Spleen (tissue), 11 donors: ENCODE measurements around the gene OR2V2. TPM values are rescaled to one million over a fixed set of nuclear protein-coding genes. Genes with fewer than 3 reads are reported as not detected.

Experiments used
- DNase-seq: peaks from one replicate; pipeline ENCODE4 v3.0.0-alpha.2; 2020
- H3K27ac ChIP-seq, 8 donors: fragments of 200-600 bp; sonication (generic) in 7 of 8; 1 replicate in 4 of 8; 2 replicates in 4 of 8; pipeline versions ENCODE4 v1.5.0 to v1.8.0; 2016 to 2021; ENCODE audit warnings: inconsistent platforms in 4 of 8, mild to moderate bottlenecking in 4 of 8, moderate library complexity in 1 of 8
- H3K27me3 ChIP-seq, 7 donors: fragments of 200-600 bp; sonication (generic) in 6 of 7; replicated peaks in 1 of 7; 1 replicate in 4 of 7; 2 replicates in 3 of 7; pipeline versions ENCODE4 v1.5.0 to v1.8.0; 2016 to 2021; ENCODE audit warnings: inconsistent platforms in 3 of 7, mild to moderate bottlenecking in 1 of 7
- H3K36me3 ChIP-seq, 6 donors: fragments of 200-600 bp; sonication (generic) in 5 of 6; 1 replicate in 4 of 6; 2 replicates in 2 of 6; pipeline versions ENCODE4 v1.5.0 to v1.8.0; 2016 to 2021; ENCODE audit warnings: inconsistent platforms in 2 of 6
- H3K4me1 ChIP-seq, 6 donors: fragments of 200-600 bp; sonication (generic) in 5 of 6; 1 replicate in 3 of 6; 2 replicates in 3 of 6; pipeline versions ENCODE4 v1.5.0 to v1.8.0; 2016 to 2021; ENCODE audit warnings: inconsistent platforms in 3 of 6
- H3K4me3 ChIP-seq, 8 donors: fragments of 200-600 bp; sonication (generic) in 7 of 8; 1 replicate in 4 of 8; 2 replicates in 4 of 8; pipeline versions ENCODE4 v1.5.0 to v1.8.0; 2016 to 2021; ENCODE audit warnings: inconsistent platforms in 4 of 8, mild to moderate bottlenecking in 4 of 8, moderate library complexity in 2 of 8
- H3K9me3 ChIP-seq, 8 donors: fragments of 200-600 bp; sonication (generic) in 7 of 8; 1 replicate in 4 of 8; 2 replicates in 4 of 8; pipeline versions ENCODE4 v1.5.0 to v1.8.0; 2016 to 2021; ENCODE audit warnings: inconsistent platforms in 4 of 8
- CTCF ChIP-seq, 11 experiments: fragments of 200-600 bp in 7 of 11; fragments of 450-650 bp in 4 of 11; sonication (generic) in 4 of 11; IDR thresholded peaks in 8 of 11; conservative IDR thresholded peaks in 3 of 11; 1 replicate in 7 of 11; 2 replicates in 4 of 11; pipeline versions ENCODE4 v1.4.0 to v1.8.0; 2016 to 2021; ENCODE audit warnings: antibody characterized with exemption in 11 of 11, inconsistent platforms in 4 of 11, mild to moderate bottlenecking in 1 of 11
- POLR2A ChIP-seq, 3 donors: fragments of 450-650 bp; IDR thresholded peaks; one replicate each; pipeline ENCODE4 v1.5.1; 2017; ENCODE audit warnings: antibody characterized with exemption in 3 of 3, mild to moderate bottlenecking in 1 of 3
- POLR2AphosphoS5 ChIP-seq, 3 donors: sonication (generic); formaldehyde crosslinking; IDR thresholded peaks; one replicate each; pipeline ENCODE4 v1.5.1; 2017; ENCODE audit warnings: antibody characterized with exemption in 3 of 3
- WGBS, 5 donors: extraction: QIAGEN DNeasy Blood & Tissue Kit in 3 of 5; methylation state at CpG; one replicate each; pipeline versions ENCODE4 v1.1.5 to v1.1.7; 2013 to 2018; 5-methylcytosine and 5-hydroxymethylcytosine counted together
- intact Hi-C: fragments of 100-400 bp; cut with DNase I; formaldehyde crosslinking; loops from one replicate; pipeline ENCODE4 v1.15.0; 2023; ENCODE audit warnings: low total_unique reads
- polyA plus RNA-seq, 3 donors: library from polyadenylated mRNA; stranded (reverse); fragments of 200-250 nt; gene quantifications; one replicate each; pipeline ENCODE4 v1.2.1, GENCODE V29; 2013
- total RNA-seq, 7 donors: library from RNA; depleted of rRNA in 3 of 7; stranded (reverse); fragments of >200 nt in 3 of 7; fragmentation: NEBNext Ultra II Directional in 4 of 7; extraction: Animal tissue kit (Norgen Biotek cat#: 25700) in 4 of 7; gene quantifications; one replicate each; pipeline versions ENCODE4 v1.1.0 to v1.2.1, GENCODE V29; 2016 to 2021
- donor health status: healthy with polysubstance abuse.
- donor health status: DM: no; HTN: no; CAD: no; lungs with moderate emphysema.
- donor health status: DM: no; HTN: no; CAD: no.
- donor health status: Bipolar disorder and iron deficiency.
- donor health status: healthy.
- donor health status: DM: no; HTN: no; CAD: no.
- donor health status: DM: yes; HTN: yes; CAD: no.

The OR2V2 gene
- total and polyA plus RNA-seq, 10 donors: not detected

- Histone ChIP-seq H3K4me1 (peaks cover 0 to 19% (median 0%) of the 10 kb centered on the region in 6 donors), H3K9me3 (peaks cover 0 to 4% (median under 1%) of the 10 kb centered on the region in 8 donors), H3K27ac (no peak within 1 kb of the TSS), H3K36me3 (no peaks in the 10 kb centered on the region), H3K27me3 (peaks cover 0 to 78% (median 2%) of the 10 kb centered on the region in 7 donors), H3K4me3 (no peak within 1 kb of the TSS)
- 62 to 78% (median 77%) methylated on average over 11 to 14 of the region's 14 CpGs for WGBS, 5 donors
- no peak for TF ChIP-seq CTCF (IDR thresholded peaks at IDR 0.05 in 8 of 11, conservative IDR thresholded peaks at IDR 0.05 in 3 of 11)
- TF ChIP-seq POLR2A (IDR thresholded peaks at IDR 0.05): no peak
- no peak for TF ChIP-seq POLR2AphosphoS5 (IDR thresholded peaks at IDR 0.05)
- intact Hi-C loops: no loop called here
- peak; percentile 52 for DNase-seq
These were observed 16.4 kb upstream of the OR2V2 start, which contains the start of gene OR2V1 for GRCh38 chr5:181130832-181131496. OR2V1 (minus strand) TSS chr5:181131169; CDS start chr5:181125304, 5,865 bp downstream.

- H3K9me3 ChIP-seq: peaks cover 0 to 10% (median 6%) of the 10 kb centered on the region in 8 donors
- WGBS, 5 donors: 66 to 77% (median 71%) methylated on average over 9 to 11 of the region's 11 CpGs
- H3K27ac ChIP-seq: no peak overlapping the region
- intact Hi-C loops: no loop called here
- no peak overlapping the region for H3K4me3 ChIP-seq
- DNase-seq: peak; percentile 59
- no peaks in the 10 kb centered on the region for H3K36me3 ChIP-seq
- H3K4me1 ChIP-seq: peaks cover 0 to 19% (median 0%) of the 10 kb centered on the region in 6 donors
- no peak for TF ChIP-seq CTCF (IDR thresholded peaks at IDR 0.05 in 8 of 11, conservative IDR thresholded peaks at IDR 0.05 in 3 of 11)
- no peak for TF ChIP-seq POLR2AphosphoS5 (IDR thresholded peaks at IDR 0.05)
- no peak for TF ChIP-seq POLR2A (IDR thresholded peaks at IDR 0.05)
- H3K27me3 ChIP-seq: peaks cover 0 to 76% (median 2%) of the 10 kb centered on the region in 7 donors
These were observed 15.9 kb upstream of the OR2V2 start for GRCh38 chr5:181131514-181131913.

GRCh38 chr5:181133083-181133482, 14.3 kb upstream of the OR2V2 start:
- 77 to 94% (median 85%) methylated on average over 3 of the region's 3 CpGs for WGBS, 5 donors
- Histone ChIP-seq H3K27me3 (peaks cover 0 to 61% (median 2%) of the 10 kb centered on the region in 7 donors), H3K9me3 (peaks cover 0 to 18% (median 12%) of the 10 kb centered on the region in 8 donors), H3K4me1 (peaks cover 0 to 19% (median 0%) of the 10 kb centered on the region in 6 donors), H3K4me3 (no peak overlapping the region), H3K36me3 (no peaks in the 10 kb centered on the region), H3K27ac (no peak overlapping the region)
- DNase-seq: no peak
- intact Hi-C loops: no loop called here
- TF ChIP-seq POLR2A (IDR thresholded peaks at IDR 0.05) (no peak), CTCF (IDR thresholded peaks at IDR 0.05 in 8 of 11, conservative IDR thresholded peaks at IDR 0.05 in 3 of 11) (no peak), POLR2AphosphoS5 (IDR thresholded peaks at IDR 0.05) (no peak)

- TF ChIP-seq POLR2AphosphoS5 (IDR thresholded peaks at IDR 0.05) (peak in 2 of 3 donors; percentile 42 to 68), POLR2A (IDR thresholded peaks at IDR 0.05) (no peak), CTCF (IDR thresholded peaks at IDR 0.05 in 8 of 11, conservative IDR thresholded peaks at IDR 0.05 in 3 of 11) (no peak)
- Histone ChIP-seq H3K27me3 (peaks cover 0 to 54% (median 0%) of the 10 kb centered on the region in 7 donors), H3K27ac (no peak overlapping the region), H3K9me3 (peaks cover 0 to 24% (median 18%) of the 10 kb centered on the region in 8 donors), H3K4me1 (peaks cover 0 to 19% (median 0%) of the 10 kb centered on the region in 6 donors), H3K36me3 (no peaks in the 10 kb centered on the region), H3K4me3 (no peak overlapping the region)
- peak; percentile 84 for DNase-seq
- intact Hi-C loops: no loop called here
- WGBS, 5 donors: 53 to 63% (median 54%) methylated on average over 10 of the region's 10 CpGs
These were observed 13.7 kb upstream of the OR2V2 start for GRCh38 chr5:181133610-181134231.
